ENCODE measurements around the gene PRPF6. TPM values are rescaled to one million over a fixed set of nuclear protein-coding genes. Genes with fewer than 3 reads are reported as not detected.

Gene PRPF6
- total RNA-seq, 6 donors from 2014 or later = 60.5 to 113 (median 68.0) TPM

DNA sequence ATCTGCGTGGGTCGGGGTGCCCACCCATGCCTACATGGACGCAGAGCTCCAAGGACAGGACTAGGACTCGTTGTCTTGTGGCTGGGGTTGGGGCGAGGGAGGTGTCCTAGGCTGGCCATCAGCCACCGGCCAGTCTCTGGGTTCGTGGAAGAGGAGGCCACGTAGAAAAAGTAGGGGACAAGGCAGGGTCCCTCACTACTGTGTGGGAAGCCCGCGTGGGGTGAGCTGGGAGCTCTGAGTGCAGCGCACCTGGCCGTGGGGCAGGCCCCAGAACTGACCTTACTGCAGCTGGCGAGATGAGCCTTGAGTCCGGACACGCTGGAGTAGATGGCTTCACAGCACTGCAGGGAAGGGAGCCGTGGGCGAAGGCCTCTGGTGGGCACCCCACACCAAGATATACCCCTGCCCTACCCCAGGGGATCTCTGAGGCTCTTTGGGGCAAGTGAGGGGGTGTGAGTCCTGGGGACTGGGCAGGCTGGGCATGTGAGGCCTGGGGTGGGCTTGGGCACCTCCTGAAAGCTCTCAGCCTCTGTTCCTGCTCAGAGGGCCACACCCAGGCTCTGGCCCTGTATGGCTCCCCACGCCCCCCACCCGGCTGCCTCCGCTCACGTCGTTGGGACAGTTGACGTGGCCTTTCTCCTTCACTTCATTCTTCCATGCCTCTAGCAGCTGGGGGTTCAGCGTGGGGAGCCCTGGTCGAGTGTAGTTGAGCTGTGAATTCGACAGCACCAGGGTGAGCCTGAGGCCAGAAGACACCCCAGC is 19.1 kb upstream of the PRPF6 start:
- no peak overlapping the region for H3K27ac ChIP-seq
- TF ChIP-seq EP300 (IDR thresholded peaks at IDR 0.05) (no peak), POLR2A (IDR thresholded peaks at IDR 0.05) (no peak), CTCF (IDR thresholded peaks at IDR 0.05) (no peak)
- H3K36me3 ChIP-seq = peaks cover 0 to 62% (median 48%) of the 10 kb centered on the region in 4 donors
- no peak overlapping the region for H3K4me3 ChIP-seq
- ATAC-seq (ENCODE audit: low FRiP score in 2 of 2) (no peak), DNase-seq (peak in 1 of 2 donors; percentile 68)
- H3K27me3 ChIP-seq = no peaks in the 10 kb centered on the region
- H3K4me1 ChIP-seq = peaks cover 12 to 13% (median 12%) of the 10 kb centered on the region in 4 donors
- H3K9me3 ChIP-seq = peaks cover 0 to 13% (median 0%) of the 10 kb centered on the region in 4 donors
- 91 to 93% methylated on average over 21 to 24 of the region's 26 CpGs for WGBS, 2 donors

DNA sequence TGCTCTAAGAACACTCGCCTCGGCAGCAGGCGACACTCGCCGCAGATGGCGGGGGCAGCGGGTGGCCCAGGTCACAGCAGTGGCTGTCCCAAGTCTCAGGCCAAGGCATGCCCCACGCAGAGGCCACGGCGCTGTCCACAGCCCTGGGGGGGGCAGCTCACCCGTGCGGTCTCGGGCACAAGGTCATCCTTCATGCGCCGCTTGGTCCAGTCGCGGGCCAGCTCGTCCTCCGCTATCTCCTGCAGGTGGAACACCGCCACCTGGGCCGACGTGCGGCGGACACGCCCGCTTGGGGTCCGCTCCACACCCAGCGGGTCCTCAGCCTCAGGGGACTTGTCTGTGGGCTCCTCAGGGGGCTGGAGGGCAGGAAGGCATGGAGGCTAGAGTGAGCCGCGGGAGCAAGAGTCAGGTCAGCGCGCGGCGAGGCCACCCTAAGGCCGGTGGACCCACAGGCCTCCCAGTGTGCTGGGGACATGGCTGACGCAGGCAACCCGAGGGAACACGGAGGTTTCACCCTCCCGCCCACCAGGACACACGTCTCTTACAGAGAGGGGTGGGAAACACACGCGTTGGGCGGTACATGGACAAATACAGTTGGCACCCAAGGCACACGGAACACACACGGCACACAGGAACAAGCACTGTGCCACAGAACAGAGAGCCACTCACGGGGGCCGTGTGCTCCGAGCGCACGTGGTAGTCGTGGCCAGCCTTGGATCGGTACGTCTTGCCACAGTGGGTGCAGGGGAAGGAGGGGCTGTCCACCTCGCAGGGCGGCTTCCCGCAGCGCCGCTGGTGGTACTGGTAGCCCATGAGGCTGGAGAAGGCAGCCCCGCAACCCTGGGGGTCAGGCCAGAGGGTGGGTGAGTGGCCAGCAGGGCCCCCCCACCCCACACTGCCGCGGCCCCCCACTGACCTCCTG is 18.2 kb upstream of the PRPF6 start:
- WGBS, 2 donors = 95 to 96% methylated on average over 31 to 60 of the region's 61 CpGs

DNA sequence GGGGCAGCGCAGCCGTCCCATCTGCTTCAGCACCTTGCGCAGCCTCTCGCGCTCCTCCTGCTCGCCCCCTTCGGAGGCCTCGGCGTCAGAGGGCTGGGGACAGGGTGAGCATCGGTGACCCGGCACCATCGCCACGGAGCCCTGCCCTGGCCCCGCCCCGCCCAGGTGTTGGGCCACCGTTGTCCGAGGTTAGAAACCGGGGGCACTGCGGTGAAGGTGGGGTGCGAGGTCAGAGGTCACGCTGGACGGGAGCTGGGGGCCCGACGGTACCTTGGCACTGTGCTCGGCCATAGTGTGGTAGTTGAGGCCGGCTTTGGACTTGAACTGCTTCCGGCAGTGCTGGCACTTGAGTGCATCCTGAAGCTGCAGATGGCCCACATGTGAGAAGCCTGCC is 17.6 kb upstream of the PRPF6 start:
- DNase-seq (peak in 1 of 2 donors; percentile 82), ATAC-seq (ENCODE audit: low FRiP score in 2 of 2) (no peak)
- H3K27ac ChIP-seq = no peak overlapping the region
- no peak overlapping the region for H3K4me3 ChIP-seq
- TF ChIP-seq EP300 (IDR thresholded peaks at IDR 0.05) = no peak
- no peak for TF ChIP-seq POLR2A (IDR thresholded peaks at IDR 0.05)
- TF ChIP-seq CTCF (IDR thresholded peaks at IDR 0.05) = no peak
- WGBS, 2 donors = 96 to 100% methylated on average over 18 to 27 of the region's 27 CpGs
- H3K4me1 ChIP-seq = peaks cover under 1 to 1% (median under 1%) of the 10 kb centered on the region in 4 donors
- peaks cover 0 to 13% (median 0%) of the 10 kb centered on the region in 4 donors for H3K9me3 ChIP-seq
- H3K36me3 ChIP-seq = peaks cover 0 to 65% (median 49%) of the 10 kb centered on the region in 4 donors
- no peaks in the 10 kb centered on the region for H3K27me3 ChIP-seq

More for the DNA sequence above, 18.2 kb upstream of the PRPF6 start:
- DNase-seq (peak in 1 of 2 donors; percentile 86), ATAC-seq (ENCODE audit: low FRiP score in 2 of 2) (no peak)
- Histone ChIP-seq H3K27ac (no peak overlapping the region), H3K4me1 (peaks cover 4 to 5% (median 4%) of the 10 kb centered on the region in 4 donors), H3K36me3 (peaks cover 0 to 65% (median 49%) of the 10 kb centered on the region in 4 donors), H3K4me3 (no peak overlapping the region), H3K27me3 (no peaks in the 10 kb centered on the region), H3K9me3 (peaks cover 0 to 13% (median 0%) of the 10 kb centered on the region in 4 donors)
- TF ChIP-seq EP300 (IDR thresholded peaks at IDR 0.05) = no peak
- no peak for TF ChIP-seq POLR2AphosphoS5 (IDR thresholded peaks at IDR 0.05)
- no peak for TF ChIP-seq CTCF (IDR thresholded peaks at IDR 0.05)
- TF ChIP-seq POLR2A (IDR thresholded peaks at IDR 0.05) = no peak

DNA sequence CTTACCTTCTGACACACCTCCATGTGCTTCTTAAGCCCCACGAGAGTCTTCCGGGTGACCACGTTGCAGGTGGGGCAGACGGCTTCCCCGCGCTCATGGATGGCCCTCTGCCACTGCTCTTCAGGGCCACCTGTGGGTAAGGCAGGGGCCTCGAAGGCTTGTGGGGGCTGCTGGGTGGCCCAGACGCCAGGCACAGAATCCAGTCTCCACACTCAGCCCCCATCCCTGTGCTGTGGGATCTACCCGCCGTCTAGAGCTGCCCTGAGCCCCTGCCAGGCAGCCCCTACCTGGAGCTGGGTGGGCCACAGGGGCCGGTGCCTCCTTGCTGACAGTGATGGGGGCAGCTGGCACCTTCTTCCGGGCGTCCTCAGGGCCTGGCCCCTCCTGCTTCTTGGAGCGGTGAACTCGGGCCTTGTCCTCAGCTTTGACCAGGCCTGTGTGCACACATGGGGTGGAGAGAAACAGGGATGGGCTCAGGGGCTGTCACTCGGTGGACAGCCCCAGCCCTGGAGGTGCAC is 17.1 kb upstream of the PRPF6 start:
- DNase-seq (peak in 1 of 2 donors; percentile 75), ATAC-seq (ENCODE audit: low FRiP score in 2 of 2) (no peak)
- no peak for TF ChIP-seq POLR2AphosphoS5 (IDR thresholded peaks at IDR 0.05)
- TF ChIP-seq EP300 (IDR thresholded peaks at IDR 0.05) = no peak
- no peak for TF ChIP-seq POLR2A (IDR thresholded peaks at IDR 0.05)
- Histone ChIP-seq H3K36me3 (peaks cover 0 to 62% (median 48%) of the 10 kb centered on the region in 4 donors), H3K9me3 (peaks cover 0 to 13% (median 0%) of the 10 kb centered on the region in 4 donors), H3K27me3 (no peaks in the 10 kb centered on the region), H3K27ac (no peak overlapping the region), H3K4me3 (no peak overlapping the region), H3K4me1 (peaks cover 5 to 6% (median 5%) of the 10 kb centered on the region in 4 donors)
- 97% methylated on average over 11 to 16 of the region's 16 CpGs for WGBS, 2 donors

- DNase-seq (peak in 1 of 2 donors; percentile 77), ATAC-seq (ENCODE audit: low FRiP score in 2 of 2) (no peak)
- TF ChIP-seq POLR2AphosphoS5 (IDR thresholded peaks at IDR 0.05) = no peak
- no peak for TF ChIP-seq POLR2A (IDR thresholded peaks at IDR 0.05)
- no peak for TF ChIP-seq EP300 (IDR thresholded peaks at IDR 0.05)
- TF ChIP-seq CTCF (IDR thresholded peaks at IDR 0.05) = no peak
- Histone ChIP-seq H3K9me3 (peaks cover 0 to 13% (median 0%) of the 10 kb centered on the region in 4 donors), H3K4me3 (no peak overlapping the region), H3K27me3 (no peaks in the 10 kb centered on the region), H3K36me3 (peaks cover 0 to 56% (median 44%) of the 10 kb centered on the region in 4 donors), H3K4me1 (peaks cover 8 to 12% (median 9%) of the 10 kb centered on the region in 4 donors), H3K27ac (no peak overlapping the region)
- 94 to 96% methylated on average over 11 to 16 of the region's 16 CpGs for WGBS, 2 donors
Observed at GRCh38 chr20:63964412-63964811, 16.5 kb upstream of the PRPF6 start.

Data from upper lobe of left lung (tissue), 6 donors.